ENCODE measurements around the gene ZNF530.

Gene ZNF530

DNA sequence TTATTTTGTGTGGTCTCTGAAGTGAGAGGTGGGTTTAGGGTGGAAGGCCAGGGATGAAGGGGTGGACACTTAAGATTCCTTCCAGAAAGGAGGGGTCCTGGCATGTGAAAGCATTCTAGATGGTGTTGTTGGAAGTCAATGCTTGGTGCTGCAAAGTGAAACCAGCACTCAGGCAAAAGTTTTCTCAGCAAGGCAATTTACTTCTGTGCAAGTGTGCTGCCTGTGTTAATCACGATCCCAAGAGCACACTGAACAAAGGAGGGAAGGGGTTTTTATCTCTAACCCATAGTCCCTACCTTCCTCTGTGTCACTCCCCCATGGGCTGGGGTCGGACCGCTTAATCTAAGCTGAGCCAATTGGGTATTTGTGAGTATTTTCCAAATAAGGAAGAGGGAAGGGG is 15.7 kb downstream of the ZNF530 start:
- no peak for DNase-seq (ENCODE audit: low spot score)

DNA sequence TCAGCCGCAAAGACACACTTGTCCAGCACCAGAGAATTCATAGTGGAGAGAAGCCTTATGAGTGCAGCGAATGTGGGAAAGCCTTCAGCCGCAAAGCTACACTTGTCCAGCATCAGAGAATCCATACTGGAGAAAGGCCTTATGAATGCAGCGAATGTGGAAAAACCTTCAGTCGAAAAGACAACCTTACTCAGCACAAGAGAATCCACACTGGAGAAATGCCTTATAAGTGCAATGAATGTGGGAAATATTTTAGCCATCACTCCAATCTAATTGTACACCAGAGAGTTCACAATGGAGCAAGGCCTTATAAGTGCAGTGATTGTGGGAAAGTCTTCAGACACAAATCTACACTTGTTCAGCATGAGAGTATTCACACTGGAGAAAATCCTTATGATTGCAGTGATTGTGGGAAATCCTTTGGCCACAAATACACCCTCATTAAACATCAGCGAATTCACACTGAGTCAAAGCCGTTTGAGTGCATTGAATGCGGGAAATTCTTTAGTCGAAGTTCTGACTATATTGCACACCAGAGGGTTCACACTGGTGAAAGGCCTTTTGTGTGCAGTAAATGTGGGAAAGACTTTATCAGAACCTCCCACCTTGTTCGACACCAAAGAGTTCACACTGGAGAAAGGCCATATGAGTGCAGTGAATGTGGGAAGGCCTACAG is 21.1 kb downstream of the ZNF530 start:
- DNase-seq (ENCODE audit: low spot score): no peak

DNA sequence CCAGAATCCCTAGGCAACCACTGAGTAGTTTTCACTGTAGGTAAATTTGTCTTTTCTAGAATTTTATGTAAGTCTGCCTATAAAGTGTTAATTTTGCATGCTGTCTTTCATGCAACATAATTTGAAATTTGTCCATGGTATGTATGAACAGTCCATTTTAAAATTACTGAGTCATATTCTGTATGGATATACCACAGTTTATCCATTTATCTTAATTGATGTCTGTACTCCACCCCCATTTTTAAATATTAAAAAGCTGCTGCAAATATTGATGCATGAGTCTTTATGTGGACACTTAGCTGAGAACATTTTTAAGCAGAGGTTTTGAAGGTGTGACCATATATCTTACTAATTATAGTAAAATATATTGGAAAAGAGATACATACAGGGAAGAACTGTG is 23.4 kb downstream of the ZNF530 start:
- no peak for DNase-seq (ENCODE audit: low spot score)

DNA sequence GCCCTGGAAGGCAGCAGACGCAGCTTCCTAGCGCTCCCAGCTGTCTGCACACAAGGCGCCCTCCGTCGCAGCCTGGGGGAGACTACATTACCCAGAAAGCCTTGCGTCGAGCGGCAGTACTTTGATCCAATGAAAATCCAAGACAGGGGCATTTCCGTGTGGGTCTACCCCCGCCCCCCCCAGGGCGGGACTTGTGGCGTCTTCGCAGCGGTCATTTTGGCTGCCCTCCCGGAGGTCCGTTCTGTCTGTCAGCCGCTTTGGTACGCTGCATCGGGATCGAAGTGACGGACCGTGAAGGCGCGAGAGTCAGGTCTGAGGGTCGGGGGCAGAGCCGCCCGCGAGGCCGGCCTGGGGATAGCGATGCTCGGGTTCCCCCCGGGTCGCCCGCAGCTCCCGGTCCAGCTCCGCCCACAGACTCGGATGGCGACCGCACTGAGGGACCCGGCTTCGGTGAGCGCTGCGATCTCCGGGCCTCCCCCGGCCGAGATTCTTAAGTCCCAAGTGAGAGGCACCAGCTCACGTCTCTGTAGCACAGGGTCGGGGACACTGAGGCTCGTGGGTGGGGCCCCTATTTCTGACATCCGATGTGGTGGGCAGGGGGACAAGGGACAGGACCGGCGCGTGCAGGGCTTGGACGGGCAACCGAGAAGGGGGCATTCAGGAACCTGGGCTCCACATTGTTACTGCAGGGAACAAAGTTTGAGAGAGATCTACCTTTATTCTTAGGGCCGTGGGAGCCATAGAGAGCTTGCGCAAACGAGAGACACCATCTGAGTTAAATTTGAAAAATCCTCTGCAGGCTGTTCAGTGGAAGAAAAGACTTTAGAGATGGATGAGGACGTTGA is 33.5 kb downstream of the ZNF530 start, which contains the start of gene ZNF211:
TSS of gene ZNF211 (plus strand) at position 182 of the 845 bp plus-strand sequence. CDS start at position 361, 179 bp downstream.
- DNase-seq (ENCODE audit: low spot score): peak; percentile 95

DNA sequence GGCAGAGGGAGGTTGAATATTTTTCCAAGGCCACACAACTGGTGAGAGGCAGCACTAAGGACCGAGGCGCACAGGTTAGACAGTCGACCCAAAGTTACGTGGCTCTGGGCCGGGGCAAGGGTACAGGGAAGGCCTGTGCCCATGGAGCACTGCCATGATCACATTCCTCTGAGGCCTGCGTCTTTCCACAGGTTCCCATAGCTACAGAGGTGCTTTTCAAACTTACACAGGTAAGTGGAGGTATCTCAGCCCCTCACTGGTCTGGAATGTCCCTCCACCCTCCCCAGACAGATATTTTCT is 34.1 kb downstream of the ZNF530 start:
- no peak for DNase-seq (ENCODE audit: low spot score)

DNA sequence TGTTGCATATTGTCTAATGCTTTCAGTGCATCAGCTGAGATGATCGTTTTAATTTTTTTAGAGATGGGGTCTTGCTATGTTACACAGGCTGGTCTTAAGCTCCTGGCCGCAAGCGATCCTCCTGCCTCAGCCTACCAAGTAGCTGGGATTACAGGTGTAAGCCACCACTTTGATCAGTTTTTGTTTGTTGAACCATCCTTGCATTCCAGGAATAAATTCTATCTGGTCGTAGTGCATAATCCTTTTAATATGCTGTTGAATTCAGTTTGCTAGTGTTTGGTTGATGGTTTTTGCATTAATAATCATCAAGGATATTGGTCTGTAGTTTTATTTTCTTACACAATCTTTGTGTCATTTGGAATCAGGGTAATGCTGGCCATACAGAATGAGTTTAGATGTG is 37.7 kb downstream of the ZNF530 start:
- no peak for DNase-seq (ENCODE audit: low spot score)

DNA sequence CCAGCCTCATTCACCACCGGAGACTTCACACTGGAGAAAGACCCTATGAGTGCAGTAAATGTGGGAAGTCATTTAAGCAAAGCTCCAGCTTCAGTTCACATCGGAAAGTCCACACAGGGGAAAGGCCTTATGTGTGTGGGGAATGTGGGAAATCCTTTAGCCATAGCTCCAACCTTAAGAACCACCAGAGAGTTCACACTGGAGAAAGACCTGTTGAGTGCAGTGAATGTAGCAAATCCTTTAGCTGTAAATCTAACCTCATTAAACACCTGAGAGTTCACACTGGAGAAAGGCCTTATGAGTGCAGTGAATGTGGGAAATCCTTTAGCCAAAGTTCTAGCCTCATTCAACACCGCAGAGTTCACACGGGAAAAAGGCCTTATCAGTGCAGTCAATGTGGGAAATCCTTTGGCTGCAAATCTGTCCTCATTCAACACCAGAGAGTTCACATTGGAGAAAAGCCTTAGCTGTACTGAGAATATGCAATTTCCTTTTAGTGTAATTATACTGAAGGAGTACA is 42.1 kb downstream of the ZNF530 start:
- DNase-seq (ENCODE audit: low spot score): no peak

DNA sequence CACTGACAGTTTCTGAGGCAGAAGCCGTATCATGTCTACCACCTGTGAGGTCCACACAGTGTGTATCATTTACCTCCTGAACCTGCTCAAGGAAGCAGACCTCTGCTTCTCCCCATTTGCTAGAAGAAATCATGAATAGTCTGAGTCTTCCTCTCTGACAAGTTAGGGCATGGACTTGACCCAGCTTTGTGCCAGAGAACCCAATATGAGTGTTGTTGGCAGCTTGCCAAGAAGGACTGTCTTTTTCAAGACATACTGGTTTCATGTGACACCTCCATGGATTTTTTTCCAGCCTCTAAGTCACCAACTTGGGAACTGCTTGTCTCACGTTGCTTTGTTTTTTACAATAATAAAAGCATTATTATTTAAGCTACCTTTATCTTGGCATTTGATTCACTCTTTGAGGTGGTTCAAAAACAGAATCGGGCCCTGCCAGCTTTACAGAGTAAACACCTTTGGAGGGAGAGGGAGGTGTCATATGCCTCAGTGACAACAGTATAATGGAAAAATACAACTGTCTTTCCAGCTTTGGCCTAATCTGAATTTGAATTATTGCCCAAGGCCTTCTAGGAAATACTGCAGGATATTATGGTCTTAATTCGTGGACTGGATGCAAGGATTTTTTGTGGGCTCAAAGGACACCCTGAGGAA is 42.8 kb downstream of the ZNF530 start:
- no peak for DNase-seq (ENCODE audit: low spot score)

DNA sequence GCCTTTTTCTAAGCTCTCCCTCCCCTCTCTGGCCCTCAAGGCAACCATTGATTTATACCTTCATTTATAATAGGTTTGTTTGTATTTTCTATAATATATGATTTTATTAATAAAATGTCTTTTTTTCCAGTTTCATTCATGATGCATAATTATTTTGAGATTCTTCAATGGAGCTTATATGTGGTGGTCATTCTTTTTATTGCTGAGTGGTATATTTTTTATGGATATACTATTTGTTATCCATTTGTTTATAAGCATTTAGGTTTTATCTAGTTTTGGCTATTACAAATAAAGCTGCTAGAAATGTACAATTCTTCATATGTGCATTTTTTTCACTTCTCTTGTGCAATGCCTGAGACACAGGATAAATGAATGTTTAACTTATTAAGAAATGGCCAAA is 44.0 kb downstream of the ZNF530 start:
- DNase-seq (ENCODE audit: low spot score): no peak

DNA sequence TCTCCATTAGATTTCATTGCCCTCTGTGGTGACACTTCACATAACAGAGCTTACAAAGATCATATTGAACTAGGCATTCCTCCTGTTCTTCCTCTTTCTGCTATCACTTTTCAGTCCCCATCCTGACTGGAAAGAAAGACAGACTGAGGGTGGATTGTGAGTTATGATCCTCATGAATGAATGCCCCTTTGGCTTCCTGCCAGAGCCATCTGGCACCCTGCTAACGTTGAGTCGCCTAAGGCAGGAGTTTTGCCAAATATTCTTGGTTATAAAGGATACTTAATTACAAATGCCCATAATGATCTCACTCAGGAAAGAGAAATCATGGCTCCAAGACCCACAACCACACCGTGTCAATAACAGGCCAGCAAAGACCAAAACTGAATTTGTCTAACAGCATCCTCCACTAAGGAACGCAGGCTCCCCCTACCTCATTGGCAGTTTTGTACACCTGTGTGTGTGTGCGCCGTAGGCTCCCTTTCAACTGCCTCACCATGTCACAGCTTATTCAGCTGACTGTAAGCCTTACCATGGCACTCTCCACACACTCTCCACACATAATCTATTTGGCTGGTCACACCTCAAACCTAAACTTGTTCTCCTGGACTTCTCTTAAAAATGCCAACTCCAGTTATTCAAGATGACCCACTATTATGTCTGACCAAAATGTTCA is 48.8 kb downstream of the ZNF530 start:
- no peak for DNase-seq (ENCODE audit: low spot score)

DNA sequence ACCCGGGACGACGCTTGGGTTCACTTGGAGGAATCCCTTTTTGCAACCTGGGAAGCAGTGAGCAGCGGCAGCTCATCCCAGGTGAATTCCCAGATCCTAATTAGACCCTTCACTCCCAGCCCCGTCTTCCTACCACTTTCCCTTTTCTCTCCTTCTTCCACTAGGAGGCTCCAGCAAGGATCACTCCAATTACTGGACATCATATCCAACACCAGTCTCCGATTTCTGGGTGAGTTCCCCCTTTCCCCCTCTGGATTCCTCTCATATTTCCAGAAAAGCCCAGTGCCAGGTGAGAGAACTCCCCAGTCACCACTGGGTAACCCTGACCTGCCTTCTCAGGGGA is 51.9 kb downstream of the ZNF530 start:
- no peak for DNase-seq (ENCODE audit: low spot score)

DNA sequence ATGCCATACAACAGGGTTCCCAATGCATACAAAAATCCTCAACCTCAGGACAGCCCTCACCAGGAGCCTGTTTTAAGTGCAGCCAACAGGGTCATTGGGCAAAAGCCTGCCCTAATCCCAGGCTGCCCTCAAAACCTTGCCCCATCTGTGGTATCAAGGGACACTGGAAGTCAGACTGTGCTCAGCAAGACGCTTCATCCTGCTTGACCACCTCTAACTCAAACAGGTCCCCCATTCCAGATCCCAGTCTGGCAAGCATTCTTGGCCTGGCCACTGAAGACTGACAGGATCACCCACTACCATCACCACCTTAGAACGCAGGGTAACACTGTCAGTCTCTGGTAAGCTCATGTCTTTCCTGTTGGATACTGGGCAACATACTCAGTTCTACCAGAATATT is 54.0 kb downstream of the ZNF530 start:
- DNase-seq (ENCODE audit: low spot score): no peak

DNA sequence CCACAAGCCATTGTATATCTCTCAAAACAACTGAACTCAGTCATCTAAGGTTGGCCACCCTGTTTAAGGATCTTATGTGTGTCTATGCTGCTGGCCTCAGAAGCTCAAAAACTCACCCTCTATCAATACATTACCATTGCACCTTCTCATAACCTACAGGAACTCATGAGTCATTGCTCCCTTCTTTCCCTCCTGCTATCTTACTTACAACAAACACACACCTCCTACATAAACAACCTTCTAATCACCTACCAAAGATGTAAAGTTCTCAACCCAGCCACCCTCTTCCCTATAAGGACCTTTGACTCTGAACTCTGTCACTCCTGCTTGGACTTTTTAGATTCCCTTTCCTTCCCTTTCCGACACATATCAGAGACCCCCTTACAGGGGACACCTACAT is 55.8 kb downstream of the ZNF530 start:
- DNase-seq (ENCODE audit: low spot score): no peak

DNA sequence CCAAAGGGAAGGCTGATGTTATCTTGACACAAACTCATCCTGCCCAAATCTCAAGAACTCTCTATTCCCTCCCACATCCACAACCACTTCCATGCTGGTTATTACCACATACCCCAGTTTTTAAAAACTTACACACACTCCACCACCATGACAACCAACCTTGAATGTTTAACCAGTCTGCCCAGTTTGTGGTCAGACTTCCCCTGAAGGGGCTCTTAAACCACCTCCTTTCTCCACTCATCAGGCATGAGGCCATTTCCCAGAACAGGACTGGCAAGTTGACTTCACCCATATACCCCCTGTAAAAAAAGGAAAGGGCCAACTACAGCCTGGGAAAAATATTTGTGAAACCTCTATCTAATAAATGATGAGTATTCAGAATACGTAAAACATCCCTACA is 56.7 kb downstream of the ZNF530 start:
- DNase-seq (ENCODE audit: low spot score): no peak
